Thyroid gland (tissue), 4 donors: ENCODE results near the gene ZNF302. TPM values are rescaled to one million over a fixed set of nuclear protein-coding genes. Genes with fewer than 3 reads are reported as not detected.
A peak's percentile ranks its signal among the peaks of the same experiment; 100 is the strongest.
"Not testable (repeated sequence)": the region's sequence is repeated elsewhere in the genome, so short reads cannot be mapped to it uniquely, and the experiment has no call there.

Source experiments
- DNase-seq, 2 donors: peaks; one replicate each; pipeline ENCODE4 v3.0.0-alpha.2; 2019
- H3K27ac ChIP-seq, 3 donors: fragments of 200-600 bp; sonication (generic); 1 replicate in 2 of 3; 2 replicates in 1 of 3; pipeline ENCODE4 v1.5.1; 2016 to 2019; ENCODE audit warnings: mild to moderate bottlenecking in 1 of 3, moderate library complexity in 1 of 3
- H3K27me3 ChIP-seq: fragments of 200-600 bp; sonication (generic); one replicate; pipeline ENCODE4 v1.5.1; 2019
- H3K36me3 ChIP-seq, 2 donors: fragments of 200-600 bp; sonication (generic); one replicate each; pipeline ENCODE4 v1.5.1; 2016 to 2019
- H3K4me1 ChIP-seq, 2 donors: fragments of 200-600 bp; sonication (generic); one replicate each; pipeline ENCODE4 v1.5.1; 2017 to 2019
- H3K4me3 ChIP-seq, 3 donors: fragments of 200-600 bp; sonication (generic); replicated peaks in 1 of 3; 1 replicate in 2 of 3; 2 replicates in 1 of 3; pipeline ENCODE4 v1.5.1; 2016; ENCODE audit warnings: mild to moderate bottlenecking in 1 of 3
- H3K9me3 ChIP-seq: fragments of 200-600 bp; sonication (generic); one replicate; pipeline ENCODE4 v1.5.1; 2017
- CTCF ChIP-seq, 6 experiments: fragments of 200-600 bp in 3 of 6; fragments of 450-650 bp in 3 of 6; sonication (generic) in 3 of 6; IDR thresholded peaks; one replicate each; pipeline ENCODE4 v1.5.1; 2016 to 2019; ENCODE audit warnings: antibody characterized with exemption in 6 of 6, mild to moderate bottlenecking in 2 of 6, inconsistent platforms in 1 of 6, moderate library complexity in 1 of 6
- POLR2A ChIP-seq, 2 donors: fragments of 450-650 bp; IDR thresholded peaks; one replicate each; pipeline ENCODE4 v1.6.1; 2017; ENCODE audit warnings: antibody characterized with exemption in 2 of 2, mild to moderate bottlenecking in 2 of 2, moderate library complexity in 1 of 2
- WGBS, 2 donors: methylation state at CpG; one replicate each; pipeline ENCODE4 v1.1.5; 2017; 5-methylcytosine and 5-hydroxymethylcytosine counted together
- intact Hi-C: fragments of 100-400 bp; cut with DNase I; formaldehyde crosslinking; loops from one replicate; pipeline ENCODE4 v1.15.1; 2023
- total RNA-seq, 4 donors: library from RNA; depleted of rRNA; stranded (reverse); fragments of >200 nt; gene quantifications; one replicate each; pipeline ENCODE4 v1.2.3, GENCODE V29; 2016

Gene ZNF302
- total RNA-seq, 4 donors from 2014 or later, result 33.5 to 60.8 (median 47.9) TPM

- no peaks in the 10 kb centered on the region for H3K36me3 ChIP-seq
- DNase-seq, result no peak
- H3K27me3 ChIP-seq, result no peaks in the 10 kb centered on the region
- intact Hi-C loops, result no loop called here
- H3K4me3 ChIP-seq, result no peak overlapping the region
- 95 to 96% methylated on average over 14 to 20 of the region's 25 CpGs for WGBS, 2 donors
- peaks cover 4 to 14% of the 10 kb centered on the region in 2 donors for H3K4me1 ChIP-seq
- no peaks in the 10 kb centered on the region for H3K9me3 ChIP-seq
- no peak overlapping the region for H3K27ac ChIP-seq
- no peak for TF ChIP-seq POLR2A (IDR thresholded peaks at IDR 0.05)
- no peak for TF ChIP-seq CTCF (IDR thresholded peaks at IDR 0.05)
Measured at GRCh38 chr19:34666200-34666957, 11.1 kb upstream of the ZNF302 start.

DNA sequence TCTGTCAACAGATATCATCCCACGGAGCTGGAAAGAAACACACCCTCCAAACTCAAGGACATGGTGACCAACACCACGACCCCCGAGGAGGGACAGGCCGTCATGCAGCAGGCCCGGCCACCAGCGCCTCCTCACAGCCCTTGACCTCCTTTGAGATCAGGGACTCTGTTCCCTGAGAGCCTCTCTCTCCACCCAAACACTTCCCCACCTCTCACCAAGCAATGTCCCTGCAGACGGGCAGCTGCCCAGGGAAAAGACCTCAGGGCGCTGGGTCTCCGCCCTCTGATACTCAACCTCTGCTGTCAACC is 10.6 kb upstream of the ZNF302 start:
- Histone ChIP-seq H3K4me3 (peak overlapping the region in 1 of 3 donors; percentile 31), H3K27me3 (no peaks in the 10 kb centered on the region), H3K36me3 (no peaks in the 10 kb centered on the region), H3K4me1 (peaks cover 4 to 14% of the 10 kb centered on the region in 2 donors), H3K27ac (peak overlapping the region in 2 of 3 donors; percentile 42 to 76), H3K9me3 (no peaks in the 10 kb centered on the region)
- no peak for DNase-seq
- 82 to 83% methylated on average over 7 to 9 of the region's 9 CpGs for WGBS, 2 donors
- TF ChIP-seq POLR2A (IDR thresholded peaks at IDR 0.05), result no peak
- TF ChIP-seq CTCF (IDR thresholded peaks at IDR 0.05), result no peak
- intact Hi-C loops, result no loop called here

DNA sequence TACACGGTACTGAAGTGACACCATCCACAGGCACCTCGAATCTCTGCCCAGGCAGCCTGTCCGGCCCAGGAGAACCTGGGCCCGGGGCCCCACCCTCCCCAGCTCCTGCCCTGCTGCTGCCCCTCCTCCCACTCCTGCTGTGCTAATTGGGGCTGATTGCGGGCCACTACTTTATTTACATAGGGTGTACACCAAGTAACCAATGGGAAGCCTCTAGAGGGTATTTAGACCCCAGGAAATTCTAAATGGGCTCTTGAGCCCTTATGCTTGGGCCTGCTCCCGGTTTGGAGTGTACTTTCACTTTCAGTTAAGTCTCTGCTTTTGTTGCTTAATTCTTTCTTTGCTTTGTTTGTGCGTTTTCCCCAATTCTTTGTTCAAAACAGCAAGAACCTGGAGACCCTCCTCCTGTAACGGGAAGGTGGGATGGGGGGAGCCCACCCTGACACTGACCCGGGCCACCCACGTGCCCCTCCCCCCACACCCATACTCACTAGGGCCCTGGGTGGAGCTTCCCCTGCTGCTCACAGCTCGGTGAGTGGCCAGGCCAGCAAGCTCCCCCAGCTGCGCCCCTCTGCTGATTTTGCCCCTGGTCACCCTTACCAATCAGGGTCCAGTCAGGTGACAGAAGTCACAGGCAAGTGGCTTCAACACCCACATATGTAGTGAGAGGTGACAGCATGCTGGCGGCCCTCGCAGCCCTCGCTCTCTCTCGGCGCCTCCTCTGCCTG is 10.0 kb upstream of the ZNF302 start:
- peak overlapping the region in 2 of 3 donors; percentile 7 to 31 for H3K4me3 ChIP-seq
- peak overlapping the region in 2 of 3 donors; percentile 42 to 76 for H3K27ac ChIP-seq
- no peaks in the 10 kb centered on the region for H3K36me3 ChIP-seq
- H3K4me1 ChIP-seq, result peaks cover 4 to 14% of the 10 kb centered on the region in 2 donors
- TF ChIP-seq CTCF (IDR thresholded peaks at IDR 0.05), result no peak
- TF ChIP-seq POLR2A (IDR thresholded peaks at IDR 0.05), result no peak
- H3K27me3 ChIP-seq, result no peaks in the 10 kb centered on the region
- DNase-seq, result peak; percentile 23 to 54
- intact Hi-C loops, result no loop called here
- WGBS, 2 donors, result 29 to 63% methylated on average over 12 to 17 of the region's 17 CpGs
- H3K9me3 ChIP-seq, result no peaks in the 10 kb centered on the region

DNA sequence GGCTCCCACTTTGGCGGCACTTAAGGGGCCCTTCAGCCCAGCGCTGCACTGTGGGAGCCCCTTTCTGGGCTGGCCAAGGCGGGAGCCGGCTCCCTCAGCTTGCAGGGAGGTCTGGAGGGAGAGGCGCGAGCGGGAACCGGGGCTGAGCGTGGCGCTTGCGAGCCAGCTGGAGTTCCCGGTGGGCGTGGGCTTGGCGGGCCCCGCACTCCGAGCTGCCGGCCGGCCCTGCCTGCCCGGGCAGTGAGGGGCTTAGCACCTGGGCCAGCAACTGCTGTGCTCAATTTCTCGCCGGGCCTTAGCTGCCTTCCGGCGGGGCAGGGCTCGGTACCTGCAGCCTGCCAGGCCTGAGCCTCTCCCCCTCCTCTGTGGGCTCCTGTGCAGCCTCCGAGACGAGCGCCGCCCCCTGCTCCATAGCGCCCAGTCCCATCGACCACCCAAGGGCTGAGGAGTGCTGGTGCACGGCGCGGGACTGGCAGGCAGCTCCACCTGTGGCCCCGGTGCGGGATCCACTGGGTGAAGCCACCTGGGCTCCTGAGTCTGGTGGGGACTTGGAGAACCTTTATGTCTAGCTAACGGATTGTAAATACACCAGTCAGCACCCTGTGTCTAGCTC is 9.3 kb upstream of the ZNF302 start:
- Histone ChIP-seq H3K4me1 (peaks cover 4 to 14% of the 10 kb centered on the region in 2 donors), H3K4me3 (peak overlapping the region in 1 of 3 donors; percentile 31), H3K27ac (peak overlapping the region in 2 of 3 donors; percentile 42 to 76)
- DNase-seq, H3K9me3 ChIP-seq, intact Hi-C loops, H3K27me3 ChIP-seq, H3K36me3 ChIP-seq: not testable (repeated sequence)
- 93 to 96% methylated on average over 22 to 29 of the region's 36 CpGs for WGBS, 2 donors

- H3K4me1 ChIP-seq, result peaks cover 4 to 14% of the 10 kb centered on the region in 2 donors
- H3K27ac ChIP-seq, intact Hi-C loops, H3K27me3 ChIP-seq, H3K9me3 ChIP-seq, H3K36me3 ChIP-seq, H3K4me3 ChIP-seq, DNase-seq: not testable (repeated sequence)
- WGBS, 2 donors, result 89 to 100% methylated on average over 3 to 4 of the region's 5 CpGs
Measured at GRCh38 chr19:34668690-34669089, 8.8 kb upstream of the ZNF302 start.

DNA sequence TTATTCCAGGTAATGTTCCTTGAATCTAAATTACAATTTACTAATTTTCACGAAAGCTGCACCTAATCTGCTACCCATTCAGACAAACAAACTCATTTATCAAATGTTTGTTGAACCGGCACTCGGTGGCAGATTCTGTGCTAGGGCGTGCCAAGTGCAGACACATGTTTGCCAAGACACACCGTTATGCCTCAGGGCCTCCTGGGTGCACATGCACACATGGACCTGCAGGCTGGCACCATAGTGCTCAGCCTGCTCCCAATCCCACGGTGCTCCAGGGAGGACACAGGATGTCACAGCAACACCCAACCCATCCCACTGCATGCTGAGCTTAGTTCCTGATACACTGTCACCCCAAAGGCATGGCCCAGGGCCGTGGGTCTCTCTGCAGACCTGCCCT is 8.2 kb upstream of the ZNF302 start:
- H3K27ac ChIP-seq, result no peak overlapping the region
- TF ChIP-seq CTCF (IDR thresholded peaks at IDR 0.05), result no peak
- no peak for TF ChIP-seq POLR2A (IDR thresholded peaks at IDR 0.05)
- no peaks in the 10 kb centered on the region for H3K27me3 ChIP-seq
- intact Hi-C loops, result no loop called here
- no peaks in the 10 kb centered on the region for H3K36me3 ChIP-seq
- no peaks in the 10 kb centered on the region for H3K9me3 ChIP-seq
- peaks cover 4 to 14% of the 10 kb centered on the region in 2 donors for H3K4me1 ChIP-seq
- DNase-seq, result peak in 1 of 2 donors; percentile 20
- WGBS, 2 donors, result 82 to 84% methylated on average over 5 to 6 of the region's 7 CpGs
- H3K4me3 ChIP-seq, result no peak overlapping the region
